NT2/D1 (cell line): ENCODE results near the gene CEP295NL.

Experiments used
- SUZ12 ChIP-seq: IDR thresholded peaks from 2 replicates; pipeline ENCODE4 v1.6.1; 2011; ENCODE audit not compliant: insufficient read length, insufficient read depth; ENCODE audit errors: extremely low read depth
- YY1 ChIP-seq: IDR thresholded peaks from 2 replicates; pipeline ENCODE4 v1.6.1; 2011; ENCODE audit not compliant: insufficient read length, insufficient read depth
- ZNF274 ChIP-seq: IDR thresholded peaks from 2 replicates; pipeline ENCODE4 v1.6.1; 2011; ENCODE audit warnings: mild to moderate bottlenecking, low read depth, low read length

DNA sequence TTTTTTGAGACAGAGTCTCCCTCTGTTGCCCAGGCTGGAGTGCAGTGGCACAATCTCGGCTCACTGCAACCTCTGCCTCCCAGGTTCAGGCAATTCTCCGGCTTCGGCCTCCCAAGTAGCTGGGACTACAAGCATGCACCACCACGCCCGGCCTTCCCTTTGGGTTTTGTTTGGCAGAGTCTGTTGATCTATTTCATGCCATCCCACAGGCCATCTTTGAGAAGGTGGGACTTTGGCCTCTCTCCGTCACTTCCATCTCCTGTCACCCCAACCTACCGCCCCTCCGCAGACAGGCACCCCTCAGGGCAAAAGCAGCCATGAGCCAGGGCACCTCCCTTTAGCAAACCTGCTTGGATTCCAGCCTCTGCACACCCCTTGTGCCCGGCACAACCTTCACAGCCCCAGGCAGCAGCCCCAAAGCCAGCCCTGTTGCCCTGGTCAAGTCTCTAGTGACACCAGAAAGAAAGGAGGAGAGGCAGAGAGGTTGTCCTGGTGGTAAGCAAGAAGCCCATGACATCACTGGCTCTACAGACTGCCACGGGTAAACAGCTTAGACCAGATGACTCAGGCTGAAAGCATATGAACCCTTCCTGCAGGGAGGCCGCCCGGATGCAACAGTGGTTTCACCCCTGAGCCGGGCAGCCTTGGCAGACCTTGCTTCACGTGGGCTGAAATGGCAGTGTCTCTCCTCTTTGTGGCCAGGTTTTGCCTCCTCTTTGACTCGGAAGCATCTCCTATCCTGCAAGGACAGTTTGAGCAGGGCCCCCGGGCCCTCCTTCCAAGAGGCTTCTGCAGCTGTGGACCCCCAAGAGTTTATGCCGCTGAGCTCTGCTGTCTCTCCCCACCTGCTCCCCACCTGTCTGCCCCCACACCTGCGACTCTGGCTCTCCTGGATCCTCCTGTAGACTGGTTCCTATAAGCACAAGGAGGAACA, 30.3 kb upstream of the CEP295NL start:
- TF ChIP-seq SUZ12 (no peak), YY1 (no peak), ZNF274 (no peak)
